Esophagus muscularis mucosa (tissue), 4 donors: ENCODE data around the gene LRR1.

Experiments
- CTCF ChIP-seq, 3 experiments: fragments of 200-600 bp in 2 of 3; fragments of 450-650 bp in 1 of 3; sonication (generic) in 2 of 3; IDR thresholded peaks; one replicate each; pipeline ENCODE4 v1.5.1; 2017 to 2019; ENCODE audit warnings: antibody characterized with exemption in 3 of 3, mild to moderate bottlenecking in 2 of 3, moderate library complexity in 1 of 3
- EP300 ChIP-seq: sonication (generic); formaldehyde crosslinking; IDR thresholded peaks from one replicate; pipeline ENCODE4 v1.6.1; 2017; ENCODE audit warnings: antibody characterized with exemption
- POLR2A ChIP-seq: fragments of 450-650 bp; IDR thresholded peaks from one replicate; pipeline ENCODE4 v1.6.1; 2017; ENCODE audit warnings: antibody characterized with exemption, moderate library complexity, mild to moderate bottlenecking, low read depth
- POLR2AphosphoS5 ChIP-seq, 2 donors: sonication (generic); formaldehyde crosslinking; IDR thresholded peaks; one replicate each; pipeline ENCODE4 v1.6.1; 2017; ENCODE audit warnings: antibody characterized with exemption in 2 of 2

- TF ChIP-seq CTCF (IDR thresholded peaks at IDR 0.05): no peak
- no peak for TF ChIP-seq POLR2A
- no peak for TF ChIP-seq POLR2AphosphoS5 (IDR thresholded peaks at IDR 0.05)
- TF ChIP-seq EP300: no peak
These were observed 5.7 kb upstream of the LRR1 start for GRCh38 chr14:49593016-49593415.
